CD4-positive, CD25-positive, alpha-beta regulatory T cell (primary cell): Measurements from ENCODE around the gene ZSWIM6. TPM values are rescaled to one million over a fixed set of nuclear protein-coding genes. Genes with fewer than 3 reads are reported as not detected.

Experiments used
- ATAC-seq, 2 donors: fragments of 150-1000 bp; cut with Tn5 transposase; one replicate each; pipeline ENCODE4 v1.10.0; 2021; ENCODE audit warnings: low read depth in 2 of 2, moderate number of reproducible peaks in 2 of 2, moderate library complexity in 1 of 2
- DNase-seq, 3 donors: peaks; one replicate each; pipeline versions ENCODE4 v3.0.0 to v3.0.0-alpha.2; 2012 to 2022; ENCODE audit warnings: mixed read lengths in 1 of 3
- H3K27ac ChIP-seq: one replicate; pipeline ENCODE4 v1.7.0; 2013; ENCODE audit warnings: mild to moderate bottlenecking, low read length; ENCODE audit not compliant: insufficient read depth, poor library complexity, severe bottlenecking
- H3K27me3 ChIP-seq: one replicate; pipeline ENCODE4 v1.7.0; 2013; ENCODE audit warnings: low read length; ENCODE audit not compliant: control insufficient read depth, insufficient read depth
- H3K36me3 ChIP-seq: one replicate; pipeline ENCODE4 v1.7.0; 2013; ENCODE audit warnings: mild to moderate bottlenecking, low read length, moderate library complexity; ENCODE audit not compliant: control insufficient read depth, insufficient read depth
- H3K4me1 ChIP-seq: 2 replicates; pipeline ENCODE4 v1.7.0; 2013; ENCODE audit warnings: mild to moderate bottlenecking, low read length; ENCODE audit not compliant: insufficient read depth, control insufficient read depth, poor library complexity, severe bottlenecking
- H3K4me3 ChIP-seq: one replicate; pipeline ENCODE4 v1.7.0; 2013; ENCODE audit warnings: low read depth, mild to moderate bottlenecking, low read length, moderate library complexity
- H3K9me3 ChIP-seq, 2 experiments: 1 replicate in 1 of 2; 2 replicates in 1 of 2; pipeline ENCODE4 v1.7.0; 2013; ENCODE audit warnings: low read length in 2 of 2, mild to moderate bottlenecking in 1 of 2, moderate library complexity in 1 of 2; ENCODE audit not compliant: control insufficient read depth in 2 of 2
- H3K27ac Mint-ChIP-seq, 3 donors: one replicate each; pipeline ENCODE4 v1.8.0; 2020 to 2022; ENCODE audit warnings: mild to moderate bottlenecking in 3 of 3, mixed read lengths in 3 of 3, moderate library complexity in 2 of 3
- H3K27me3 Mint-ChIP-seq: one replicate; pipeline ENCODE4 v1.8.0; 2022; ENCODE audit warnings: mild to moderate bottlenecking, mixed read lengths
- H3K36me3 Mint-ChIP-seq: one replicate; pipeline ENCODE4 v1.8.0; 2020; ENCODE audit warnings: mixed read lengths
- H3K4me1 Mint-ChIP-seq, 4 donors: one replicate each; pipeline ENCODE4 v1.8.0; 2020 to 2022; ENCODE audit warnings: mixed read lengths in 4 of 4, mild to moderate bottlenecking in 1 of 4
- H3K4me3 Mint-ChIP-seq, 4 donors: one replicate each; pipeline ENCODE4 v1.8.0; 2020 to 2022; ENCODE audit warnings: mild to moderate bottlenecking in 4 of 4, mixed read lengths in 4 of 4, moderate library complexity in 3 of 4
- H3K9me3 Mint-ChIP-seq, 7 donors: one replicate each; pipeline ENCODE4 v1.8.0; 2020 to 2022; ENCODE audit warnings: mixed read lengths in 7 of 7, mild to moderate bottlenecking in 3 of 7, moderate library complexity in 2 of 7
- polyA plus RNA-seq, 4 donors: library from polyadenylated mRNA; unstranded; fragments of 300-500 nt; fragmentation: Illumina TruSeq; gene quantifications; one replicate each; pipeline ENCODE4 v1.2.3, GENCODE V29; 2021
- total RNA-seq: library from RNA; stranded (reverse); gene quantifications from one replicate; pipeline ENCODE4 v1.2.3, GENCODE V29; 2022

Gene ZSWIM6
- total and polyA plus RNA-seq, 5 donors from 2014 or later: 0.41 to 12.2 (median 0.59) TPM

DNA sequence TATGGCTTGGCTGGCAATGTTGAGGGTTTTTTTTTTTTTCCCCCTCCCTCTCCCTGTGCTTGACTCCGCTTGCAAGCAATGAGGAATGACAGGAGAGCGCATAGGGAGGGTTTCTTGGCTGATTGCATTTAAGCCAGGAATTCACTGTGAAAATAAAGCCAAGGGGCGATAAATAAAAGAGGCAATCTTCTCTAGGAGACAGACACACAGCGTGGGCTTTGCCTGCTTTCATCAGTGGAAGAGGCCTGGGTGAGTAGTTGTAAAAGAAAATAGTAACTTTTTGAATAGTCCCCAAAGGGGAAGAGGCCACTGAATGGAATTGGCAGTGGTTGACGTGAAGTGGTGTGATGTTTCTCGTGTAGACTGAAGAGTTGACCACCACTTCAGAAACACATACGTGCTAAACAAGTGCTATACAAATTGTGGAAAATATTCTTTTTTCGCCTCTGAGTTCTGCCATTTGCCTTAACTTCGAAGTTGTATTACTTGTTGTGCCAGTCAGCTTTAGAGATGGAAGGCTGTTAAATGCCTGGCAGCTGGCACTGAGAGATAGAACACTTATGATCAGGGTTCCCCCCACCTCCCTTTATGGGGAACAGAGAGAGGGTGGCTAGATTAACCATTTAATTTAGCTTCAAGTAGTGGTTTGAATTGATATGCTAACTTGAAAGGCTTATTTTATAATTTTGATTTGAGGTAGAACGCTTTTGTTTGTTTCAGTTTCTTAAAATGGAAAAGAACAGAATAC, 3.0 kb downstream of the ZSWIM6 start:
- Histone ChIP-seq H3K36me3 (no peaks in the 10 kb centered on the region), H3K4me1 (peaks cover 25% of the 10 kb centered on the region), H3K27me3 (peaks cover 2% of the 10 kb centered on the region), H3K9me3 (no peaks in the 10 kb centered on the region), H3K4me3 (peak overlapping the region; percentile 78), H3K27ac (no peak overlapping the region)
- Mint-ChIP-seq H3K27me3 (peaks cover 36% of the 10 kb centered on the region), H3K4me1 (peaks cover 31 to 48% (median 35%) of the 10 kb centered on the region in 4 donors), H3K36me3 (peaks cover 7% of the 10 kb centered on the region), H3K9me3 (peaks cover 0 to 2% (median 0%) of the 10 kb centered on the region in 7 donors), H3K4me3 (peak overlapping the region; percentile 85 to 99 (median 92)), H3K27ac (no peak overlapping the region)
- ATAC-seq (no peak), DNase-seq (no peak)

DNA sequence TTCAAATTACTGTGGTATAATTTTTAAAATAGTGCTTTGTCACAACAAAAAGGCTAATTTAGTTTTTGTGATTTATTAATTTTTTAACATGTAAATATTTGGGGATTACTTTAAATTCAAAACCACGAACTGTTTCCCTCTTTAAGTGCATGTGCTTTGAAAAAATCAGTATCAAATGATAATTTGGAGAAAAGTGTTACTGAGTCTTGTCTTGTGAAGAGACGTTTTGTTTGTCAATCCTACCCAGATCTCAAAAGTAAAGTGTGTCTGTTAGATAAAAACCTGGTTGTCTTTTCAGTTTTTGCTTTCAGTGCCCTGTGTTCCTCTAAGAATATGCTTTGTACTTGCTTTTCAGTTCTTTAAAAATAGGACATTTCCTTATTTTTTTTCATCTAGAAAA, 7.7 kb downstream of the ZSWIM6 start:
- DNase-seq: no peak
- H3K27me3 Mint-ChIP-seq: peaks cover 16% of the 10 kb centered on the region
- ATAC-seq: no peak
- peaks cover under 1% of the 10 kb centered on the region for H3K4me1 ChIP-seq
- H3K9me3 ChIP-seq: no peaks in the 10 kb centered on the region
- H3K4me3 Mint-ChIP-seq: peak overlapping the region in 1 of 4 donors; percentile 33
- no peak overlapping the region for H3K27ac ChIP-seq
- peaks cover 0 to 2% (median 0%) of the 10 kb centered on the region in 7 donors for H3K9me3 Mint-ChIP-seq
- H3K36me3 Mint-ChIP-seq: peaks cover 7% of the 10 kb centered on the region
- no peaks in the 10 kb centered on the region for H3K27me3 ChIP-seq
- H3K36me3 ChIP-seq: no peaks in the 10 kb centered on the region
- no peak overlapping the region for H3K27ac Mint-ChIP-seq
- H3K4me3 ChIP-seq: no peak overlapping the region
- peaks cover 24 to 78% (median 44%) of the 10 kb centered on the region in 4 donors for H3K4me1 Mint-ChIP-seq

DNA sequence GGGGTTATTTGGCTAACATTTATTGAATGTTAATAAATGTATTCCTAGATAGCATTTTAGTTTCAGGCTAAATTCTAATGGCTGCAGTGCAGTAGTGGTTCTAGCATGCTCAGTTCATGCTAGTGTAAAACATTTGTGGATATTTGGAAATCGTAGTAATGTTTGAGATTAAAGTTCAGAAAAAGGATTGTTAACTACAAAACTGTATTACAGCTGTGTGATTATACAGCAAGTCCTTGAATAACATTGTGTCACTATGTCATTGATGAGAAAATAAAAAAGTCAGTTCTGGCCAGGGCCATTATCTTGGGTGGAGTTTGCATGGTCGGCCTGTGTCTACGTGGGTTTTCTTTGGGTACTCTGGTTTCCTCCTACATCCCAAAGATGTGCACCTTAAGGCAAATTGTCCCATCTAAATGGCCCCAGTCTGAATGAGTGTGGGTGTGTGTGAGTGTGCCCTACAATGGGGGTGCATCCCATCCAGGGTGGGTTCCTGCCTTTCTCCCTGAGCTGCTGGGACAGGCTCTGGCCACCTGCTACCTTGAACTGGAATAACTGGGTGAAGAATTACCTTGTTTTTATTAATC, 8.8 kb downstream of the ZSWIM6 start:
- Mint-ChIP-seq H3K9me3 (peaks cover 0 to 2% (median 0%) of the 10 kb centered on the region in 7 donors), H3K4me3 (no peak overlapping the region), H3K4me1 (peaks cover 20 to 78% (median 41%) of the 10 kb centered on the region in 4 donors), H3K27me3 (peaks cover 9% of the 10 kb centered on the region), H3K36me3 (peaks cover 7% of the 10 kb centered on the region), H3K27ac (peak overlapping the region in 1 of 3 donors; percentile 32)
- ATAC-seq (no peak), DNase-seq (no peak)
- H3K9me3 ChIP-seq: no peaks in the 10 kb centered on the region
- no peak overlapping the region for H3K4me3 ChIP-seq
- H3K36me3 ChIP-seq: no peaks in the 10 kb centered on the region
- H3K27ac ChIP-seq: no peak overlapping the region
- H3K27me3 ChIP-seq: no peaks in the 10 kb centered on the region
- no peaks in the 10 kb centered on the region for H3K4me1 ChIP-seq

DNA sequence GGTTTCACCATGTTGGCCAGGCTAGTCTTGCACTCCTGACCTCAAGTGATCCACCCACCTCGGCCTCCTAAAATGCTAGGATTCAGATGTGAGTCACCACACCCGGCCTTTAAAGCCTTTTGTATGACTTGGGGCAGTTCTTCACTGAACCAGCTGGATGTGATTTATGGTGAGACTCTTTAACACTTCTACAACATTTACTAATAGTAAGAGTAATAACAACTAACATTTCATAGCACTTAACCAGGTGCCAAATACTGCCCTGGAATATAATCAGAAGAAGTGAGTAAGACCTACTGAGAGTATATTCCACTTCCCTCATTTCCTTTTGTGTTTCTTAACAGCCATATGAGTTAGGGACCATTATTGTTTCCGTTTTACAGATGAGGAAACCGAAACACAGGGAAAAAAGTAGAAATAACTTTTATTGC, 10.0 kb downstream of the ZSWIM6 start:
- H3K4me3 Mint-ChIP-seq: no peak overlapping the region
- no peaks in the 10 kb centered on the region for H3K9me3 ChIP-seq
- no peak for DNase-seq
- peaks cover 26 to 78% (median 43%) of the 10 kb centered on the region in 4 donors for H3K4me1 Mint-ChIP-seq
- H3K4me3 ChIP-seq: no peak overlapping the region
- H3K27ac ChIP-seq: no peak overlapping the region
- H3K27ac Mint-ChIP-seq: no peak overlapping the region
- no peaks in the 10 kb centered on the region for H3K4me1 ChIP-seq
- no peaks in the 10 kb centered on the region for H3K27me3 ChIP-seq
- H3K36me3 Mint-ChIP-seq: peaks cover 4% of the 10 kb centered on the region
- H3K36me3 ChIP-seq: no peaks in the 10 kb centered on the region
- no peaks in the 10 kb centered on the region for H3K9me3 Mint-ChIP-seq
- peaks cover 9% of the 10 kb centered on the region for H3K27me3 Mint-ChIP-seq
- no peak for ATAC-seq

DNA sequence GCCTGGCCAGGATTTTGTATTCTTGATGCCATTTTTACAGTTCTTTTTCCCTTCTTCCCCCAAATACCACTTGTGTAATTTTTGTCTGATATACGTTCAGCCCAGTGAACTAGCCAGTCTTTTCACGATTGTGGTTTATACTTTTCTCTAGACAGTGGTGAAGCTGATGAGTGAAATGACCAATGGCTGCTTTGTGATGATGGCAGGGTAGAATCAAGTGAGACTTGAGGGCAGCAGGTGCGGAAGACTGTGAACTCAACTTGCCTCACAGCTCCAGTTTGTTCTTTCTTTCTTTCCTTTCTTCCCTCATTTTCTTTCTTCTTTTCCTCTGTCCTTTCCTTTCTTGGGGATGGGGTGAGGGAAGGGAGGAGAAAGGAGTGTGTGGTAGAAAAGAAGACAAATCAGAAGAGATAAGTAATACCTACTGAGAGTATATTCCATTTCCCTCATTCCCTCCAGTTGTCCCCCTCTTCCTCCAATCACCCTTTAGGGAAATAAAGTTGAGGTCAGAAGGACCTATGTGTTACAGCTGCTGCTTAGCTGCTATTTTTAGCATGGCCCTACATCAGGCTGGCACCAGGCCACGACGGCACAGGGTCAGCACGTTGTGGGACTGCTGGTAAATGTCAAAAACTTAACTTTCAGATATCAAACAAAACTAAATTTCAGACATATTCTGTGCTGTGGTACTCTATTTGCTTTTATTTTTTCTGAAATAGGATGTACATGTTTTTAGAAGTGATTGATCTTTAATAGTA, 12.3 kb downstream of the ZSWIM6 start:
- no peaks in the 10 kb centered on the region for H3K27me3 Mint-ChIP-seq
- DNase-seq (no peak), ATAC-seq (no peak)
- Histone ChIP-seq H3K36me3 (no peaks in the 10 kb centered on the region), H3K4me3 (no peak overlapping the region), H3K27ac (no peak overlapping the region), H3K9me3 (no peaks in the 10 kb centered on the region), H3K27me3 (no peaks in the 10 kb centered on the region), H3K4me1 (no peaks in the 10 kb centered on the region)
- H3K27ac Mint-ChIP-seq: peak overlapping the region in 1 of 3 donors; percentile 48
- H3K36me3 Mint-ChIP-seq: no peaks in the 10 kb centered on the region
- H3K4me3 Mint-ChIP-seq: no peak overlapping the region
- peaks cover 20 to 79% (median 43%) of the 10 kb centered on the region in 4 donors for H3K4me1 Mint-ChIP-seq
- peaks cover 0 to 3% (median 0%) of the 10 kb centered on the region in 7 donors for H3K9me3 Mint-ChIP-seq

DNA sequence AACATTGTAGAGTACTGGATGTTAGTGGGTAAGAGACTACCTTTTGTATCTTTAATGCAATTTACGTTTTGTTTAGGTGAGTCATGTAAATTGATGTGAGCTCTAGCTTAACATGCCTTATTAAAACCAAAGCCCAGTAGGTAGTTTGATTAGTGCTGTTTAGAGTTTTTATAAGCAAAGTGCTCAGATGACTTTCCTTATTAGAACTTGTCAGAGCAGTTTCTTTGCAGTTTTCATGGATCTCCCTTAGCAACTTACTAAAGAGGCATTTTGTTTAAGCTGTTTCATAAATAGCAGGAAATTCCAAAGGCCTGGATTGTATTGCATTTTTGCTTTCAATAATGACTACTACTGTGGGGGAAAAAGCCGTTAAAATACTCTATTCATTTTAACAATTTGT, 14.5 kb downstream of the ZSWIM6 start:
- Mint-ChIP-seq H3K36me3 (no peaks in the 10 kb centered on the region), H3K9me3 (peaks cover 0 to 3% (median 0%) of the 10 kb centered on the region in 7 donors), H3K27me3 (no peaks in the 10 kb centered on the region), H3K27ac (no peak overlapping the region), H3K4me1 (peaks cover 20 to 77% (median 42%) of the 10 kb centered on the region in 4 donors), H3K4me3 (no peak overlapping the region)
- Histone ChIP-seq H3K27ac (no peak overlapping the region), H3K4me3 (no peak overlapping the region), H3K9me3 (no peaks in the 10 kb centered on the region), H3K36me3 (no peaks in the 10 kb centered on the region), H3K4me1 (no peaks in the 10 kb centered on the region), H3K27me3 (no peaks in the 10 kb centered on the region)
- no peak for DNase-seq
- no peak for ATAC-seq

DNA sequence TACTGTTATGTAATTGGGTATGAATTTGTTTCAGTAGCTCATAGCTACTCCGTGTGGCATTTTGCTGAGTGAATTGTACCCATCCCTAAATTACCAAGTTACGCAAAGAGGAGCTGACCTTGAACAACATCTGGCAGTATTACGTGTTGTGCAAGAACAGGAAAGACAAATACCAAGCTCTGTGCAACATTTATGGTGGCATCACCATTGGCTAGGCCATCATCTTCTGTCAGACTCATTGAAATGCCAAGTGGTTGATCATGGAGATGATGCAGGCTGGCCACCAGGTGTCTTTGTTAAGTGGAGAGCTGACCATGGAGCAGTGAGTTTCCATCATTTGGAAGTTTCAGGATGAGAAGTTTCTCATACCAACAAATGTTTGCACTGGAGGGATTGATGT, 15.0 kb downstream of the ZSWIM6 start:
- Histone ChIP-seq H3K4me3 (no peak overlapping the region), H3K27ac (no peak overlapping the region), H3K4me1 (no peaks in the 10 kb centered on the region), H3K27me3 (no peaks in the 10 kb centered on the region), H3K9me3 (no peaks in the 10 kb centered on the region), H3K36me3 (no peaks in the 10 kb centered on the region)
- H3K4me3 Mint-ChIP-seq: no peak overlapping the region
- ATAC-seq (no peak), DNase-seq (no peak)
- H3K9me3 Mint-ChIP-seq: peaks cover 0 to 3% (median 0%) of the 10 kb centered on the region in 7 donors
- peaks cover 20 to 77% (median 43%) of the 10 kb centered on the region in 4 donors for H3K4me1 Mint-ChIP-seq
- H3K27ac Mint-ChIP-seq: no peak overlapping the region
- H3K36me3 Mint-ChIP-seq: no peaks in the 10 kb centered on the region
- no peaks in the 10 kb centered on the region for H3K27me3 Mint-ChIP-seq
